HG02884 (cell line): ENCODE data around the gene AVL9.
"Not testable (repeated sequence)": the region's sequence is repeated elsewhere in the genome, so short reads cannot be mapped to it uniquely, and the experiment has no call there.

ENCODE experiments used
- ATAC-seq: cut with Tn5 transposase; IDR thresholded peaks from one replicate; pipeline ENCODE4 v1.9.1; 2021; ENCODE audit warnings: mild to moderate bottlenecking, moderate library complexity; ENCODE audit not compliant: unreplicated experiment

AVL9 gene

DNA sequence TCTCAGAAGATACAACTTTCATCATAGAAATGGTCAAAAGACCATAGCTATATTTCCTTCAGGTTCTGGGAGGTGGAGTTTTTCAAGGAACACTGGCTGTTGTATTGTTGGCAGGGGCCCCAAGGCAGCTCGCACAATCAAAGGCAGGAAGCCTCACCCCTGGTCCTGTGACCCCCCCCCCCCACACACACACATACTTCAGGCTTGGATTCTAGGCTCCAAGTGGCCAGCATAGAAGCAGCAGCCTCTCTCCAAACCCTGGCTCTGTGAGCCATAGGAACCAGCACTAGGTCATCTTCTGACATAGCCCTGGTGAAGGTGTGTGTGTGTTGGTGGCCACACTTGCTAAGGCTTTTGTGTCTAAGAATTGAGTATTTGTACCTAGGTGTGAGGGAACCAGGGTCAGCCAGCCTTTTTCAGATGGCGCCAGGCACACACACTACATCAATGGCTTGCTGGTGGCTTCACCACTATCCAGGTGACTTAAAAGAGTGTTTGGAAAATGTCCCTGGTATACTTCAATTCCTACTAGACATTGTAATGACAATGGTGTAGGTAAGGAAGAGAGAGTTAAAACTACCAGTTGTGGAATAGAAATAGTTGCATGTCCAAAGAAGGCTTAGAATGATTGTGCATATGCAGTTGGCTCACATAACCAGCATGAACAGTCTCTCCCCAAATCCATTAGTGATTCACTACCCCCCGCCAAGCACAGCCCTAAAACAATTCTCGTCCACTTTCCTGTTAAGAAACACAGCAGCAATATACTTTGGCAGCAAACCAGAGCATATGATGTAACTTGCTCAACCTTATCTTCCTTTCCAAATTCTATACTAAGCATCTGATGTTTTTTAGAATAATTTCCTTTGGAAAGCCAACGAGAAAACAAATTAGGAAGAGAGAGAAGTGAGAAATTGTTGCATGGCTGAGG is 91.3 kb downstream of the AVL9 start:
- no peak for ATAC-seq

DNA sequence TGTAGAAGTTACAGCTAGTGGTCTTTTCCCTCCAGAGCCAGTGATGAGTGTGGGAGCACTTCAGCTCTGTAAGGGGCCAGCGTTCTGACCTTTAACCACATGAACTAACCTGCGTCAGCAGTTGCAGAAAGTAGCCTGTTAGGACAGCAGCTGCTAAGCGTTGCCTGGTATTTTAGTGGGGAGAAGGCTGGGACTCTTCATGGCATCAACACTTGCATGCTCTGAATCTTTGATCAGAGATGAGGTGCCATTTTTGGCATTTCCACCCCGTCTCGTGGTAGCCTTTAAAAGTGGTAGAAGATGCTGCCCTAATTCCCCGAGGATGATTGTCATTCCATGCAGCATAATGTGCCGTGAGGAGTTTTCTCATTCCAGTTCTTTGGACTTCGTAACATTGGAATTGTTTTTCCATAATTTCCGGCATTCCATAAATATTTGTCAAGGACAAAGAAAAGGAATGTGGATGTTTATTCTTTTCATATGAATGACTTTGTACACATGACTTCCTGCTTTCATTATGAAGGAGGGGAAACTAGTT is 92.2 kb downstream of the AVL9 start:
- no peak for ATAC-seq

DNA sequence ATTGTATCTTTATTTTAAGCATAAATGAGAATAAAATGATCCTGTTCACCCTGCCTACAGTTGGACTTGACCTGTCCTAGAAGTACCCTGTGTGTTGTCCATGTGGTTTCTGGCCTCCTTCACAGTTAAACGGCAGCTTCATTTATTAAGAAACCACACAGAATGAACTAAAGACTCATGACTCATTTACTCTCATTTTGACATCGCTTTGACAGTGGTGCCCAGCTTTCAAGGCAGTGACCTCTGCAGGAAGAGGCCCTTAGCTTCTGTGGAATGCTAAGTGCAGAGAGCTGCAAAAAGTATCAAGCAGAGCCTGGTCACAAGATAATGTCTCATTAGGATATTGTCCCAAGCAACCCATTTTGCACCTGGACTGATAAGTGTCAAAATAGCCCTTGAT is 93.4 kb downstream of the AVL9 start:
- peak; percentile 75 for ATAC-seq

GRCh38 chr7:32591938-32592337 is 96.6 kb downstream of the AVL9 start:
- ATAC-seq: no peak

DNA sequence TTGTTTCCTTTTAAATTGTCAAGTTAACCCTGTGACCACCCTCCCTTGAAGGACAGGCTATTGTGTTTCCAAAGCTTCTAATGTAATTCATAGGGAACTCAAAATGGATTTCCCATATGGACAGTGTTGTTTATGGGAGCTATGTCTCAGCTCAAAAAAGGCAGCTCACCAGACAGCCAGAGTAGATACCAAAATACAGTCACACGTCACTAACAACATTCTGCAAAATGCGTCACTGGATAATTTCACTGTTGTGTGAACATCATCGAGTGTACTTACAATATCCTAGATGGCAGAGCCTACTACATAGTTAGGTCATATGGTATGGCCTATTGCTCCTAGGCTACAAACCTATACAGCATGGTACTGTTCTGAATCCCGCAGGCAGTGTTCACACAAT is 97.4 kb downstream of the AVL9 start:
- ATAC-seq: no peak

DNA sequence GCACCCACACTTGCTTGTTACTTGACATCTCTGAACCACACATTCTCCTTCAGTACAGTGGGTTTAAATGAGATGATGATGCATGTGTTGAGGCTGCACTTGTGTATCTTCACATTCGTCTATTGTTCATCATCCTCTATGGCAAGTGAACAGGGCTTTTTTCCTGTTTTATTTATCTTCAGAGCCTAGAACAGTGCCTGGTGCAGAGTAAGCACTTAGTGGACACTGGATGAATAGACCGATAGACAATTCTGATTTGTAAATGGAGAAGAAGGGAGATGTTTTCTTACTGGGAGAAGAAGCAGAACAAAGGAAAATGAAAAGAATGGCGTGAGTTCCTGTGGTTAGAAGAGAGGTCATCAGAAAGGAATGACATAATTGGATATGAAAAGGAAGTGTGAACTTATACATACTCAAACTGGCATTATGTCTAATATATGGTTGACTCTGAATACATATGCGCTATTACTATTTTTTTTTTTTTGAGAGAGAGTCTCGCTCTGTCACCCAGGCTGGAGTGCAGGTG is 99.7 kb downstream of the AVL9 start:
- no peak for ATAC-seq

- ATAC-seq: not testable (repeated sequence)
Observed at GRCh38 chr7:32601196-32601595, 105.9 kb downstream of the AVL9 start.

DNA sequence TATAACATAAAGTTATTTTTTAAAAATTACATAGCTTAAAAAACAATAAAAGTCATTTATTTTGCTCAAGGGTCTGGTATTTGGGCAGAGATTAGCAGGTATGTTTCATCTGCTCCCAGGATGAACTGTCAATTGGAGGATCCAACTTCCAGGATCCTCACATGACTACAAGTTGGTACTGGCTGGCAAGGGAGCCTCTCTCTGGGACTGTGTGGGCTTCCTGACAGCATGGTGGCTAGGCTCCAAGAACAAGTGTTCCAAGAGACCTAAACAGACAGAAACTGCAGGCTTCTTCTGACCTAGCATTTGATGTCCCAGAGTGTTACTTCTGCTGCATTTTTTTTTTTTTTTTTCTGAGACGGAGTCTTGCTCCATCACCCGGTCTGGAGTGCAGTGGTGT is 107.2 kb downstream of the AVL9 start:
- ATAC-seq: no peak

DNA sequence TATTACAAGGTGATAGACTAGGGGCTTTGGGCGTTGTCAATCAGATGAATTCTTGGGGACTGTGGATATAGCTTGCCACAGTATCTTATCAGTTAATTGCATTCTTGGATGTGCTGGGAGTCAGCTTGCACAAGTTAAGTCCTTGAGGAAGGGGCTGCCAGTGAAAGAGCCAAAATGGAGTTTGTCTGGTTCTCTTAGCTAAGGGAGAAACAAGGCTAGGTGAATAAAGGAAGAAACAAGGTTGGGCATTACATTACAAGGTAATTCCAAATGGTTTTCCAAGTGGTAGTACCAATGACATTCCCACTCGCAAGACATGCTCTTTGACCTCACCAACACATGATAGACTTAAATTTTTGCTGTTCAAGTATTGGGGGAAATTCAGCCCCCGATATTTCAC is 108.2 kb downstream of the AVL9 start:
- ATAC-seq: not testable (repeated sequence)

DNA sequence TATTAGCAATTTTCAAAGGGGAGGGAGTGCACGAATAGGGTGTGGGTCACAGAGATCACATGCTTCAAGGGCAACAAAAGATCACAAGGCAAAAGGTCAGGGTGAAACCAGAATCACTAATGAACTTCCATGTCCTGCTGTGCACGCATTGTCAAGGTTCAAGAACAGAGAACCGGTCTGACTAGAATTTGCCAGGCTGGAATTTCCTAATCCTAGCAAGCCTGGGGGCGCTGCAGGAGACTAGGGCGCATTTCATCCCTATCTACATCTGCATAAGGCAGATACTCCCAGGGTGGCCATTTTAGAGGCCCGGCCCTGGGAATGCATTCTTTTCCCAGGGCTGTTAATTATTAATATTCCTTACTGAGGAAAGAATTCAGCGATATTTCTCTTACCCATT is 108.8 kb downstream of the AVL9 start:
- not testable (repeated sequence) for ATAC-seq

GRCh38 chr7:32605032-32605431 is 109.7 kb downstream of the AVL9 start:
- no peak for ATAC-seq

GRCh38 chr7:32609463-32609862 is 114.2 kb downstream of the AVL9 start:
- ATAC-seq: no peak

GRCh38 chr7:32611201-32612099 is 116.2 kb downstream of the AVL9 start:
- ATAC-seq: no peak

- no peak for ATAC-seq
Observed at GRCh38 chr7:32616625-32617024, 121.3 kb downstream of the AVL9 start.

- no peak for ATAC-seq
Observed at GRCh38 chr7:32618470-32618869, 123.2 kb downstream of the AVL9 start.

DNA sequence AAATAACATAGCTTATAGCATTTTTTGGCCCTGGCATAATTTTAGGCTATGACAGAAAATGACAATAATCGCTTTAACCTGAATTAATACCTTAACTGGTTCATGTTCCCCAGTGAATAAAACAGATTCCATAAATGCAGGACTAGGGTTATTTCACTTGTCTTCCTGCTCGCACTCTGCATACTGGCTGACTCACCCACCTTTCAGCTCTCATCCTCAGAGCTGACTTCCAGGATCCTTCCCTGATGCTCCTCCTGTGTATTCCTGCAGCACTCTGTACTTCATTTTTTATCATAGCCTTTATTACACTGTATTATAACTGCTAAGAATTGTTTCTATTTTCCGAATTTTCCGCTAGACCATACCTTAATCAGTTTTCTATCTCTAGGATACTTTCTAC is 123.7 kb downstream of the AVL9 start:
- no peak for ATAC-seq

DNA sequence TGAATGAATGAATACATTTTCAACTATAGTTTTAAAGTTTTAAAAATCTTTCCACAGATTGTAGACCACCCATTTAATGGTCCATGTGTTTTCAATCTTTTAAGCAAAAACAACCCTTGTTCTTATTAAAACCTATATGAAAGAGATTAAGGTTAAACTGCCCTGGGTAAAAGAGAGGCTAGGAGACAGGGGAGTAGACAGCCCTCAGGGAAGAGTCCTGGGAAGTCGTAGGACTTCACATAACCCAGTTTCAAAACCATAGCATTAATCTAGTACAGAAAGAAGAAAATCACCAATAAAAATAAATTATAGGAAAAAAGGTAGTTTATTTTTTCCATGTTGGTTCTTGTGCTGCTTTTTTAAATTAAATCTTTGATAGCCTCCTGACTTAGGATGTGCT is 124.1 kb downstream of the AVL9 start:
- not testable (repeated sequence) for ATAC-seq

DNA sequence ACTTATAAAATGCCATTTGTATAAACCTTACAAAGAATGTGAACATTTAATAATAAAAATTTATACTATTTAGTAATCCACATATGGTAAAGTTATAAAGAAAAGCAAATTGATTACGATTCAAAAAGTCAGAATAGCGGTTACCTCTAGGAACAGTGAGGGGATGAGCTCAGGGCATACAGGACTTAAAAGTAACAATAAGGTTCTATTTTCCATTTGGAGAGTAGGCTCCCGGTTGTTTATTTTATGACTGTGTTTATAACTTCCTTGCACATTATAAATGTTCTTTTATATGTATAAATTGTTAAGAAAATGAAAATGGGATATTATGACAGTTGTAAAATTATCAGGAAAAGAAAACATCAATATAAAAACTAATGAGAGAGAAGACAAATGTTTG is 135.7 kb downstream of the AVL9 start:
- ATAC-seq: no peak

- not testable (repeated sequence) for ATAC-seq
Observed at GRCh38 chr7:32631590-32632497, 136.6 kb downstream of the AVL9 start.

- ATAC-seq: not testable (repeated sequence)
Observed at GRCh38 chr7:32633446-32633845, 138.2 kb downstream of the AVL9 start.
